Sciatic nerve (tissue), 2 donors: ENCODE results near the gene CRTAC1. TPM values are rescaled to one million over a fixed set of nuclear protein-coding genes. Genes with fewer than 3 reads are reported as not detected.
"Not testable (repeated sequence)": the region's sequence is repeated elsewhere in the genome, so short reads cannot be mapped to it uniquely, and the experiment has no call there.

Experiments
- ATAC-seq: fragments of 200-7000 bp; cut with Tn5 transposase; one replicate; pipeline ENCODE4 v1.9.1; 2020; ENCODE audit warnings: mild to moderate bottlenecking, moderate library complexity
- DNase-seq: peaks from one replicate; pipeline ENCODE4 v3.0.0-alpha.2; 2020; ENCODE audit warnings: low spot score
- intact Hi-C: fragments of 100-400 bp; cut with DNase I; formaldehyde crosslinking; loops from one replicate; pipeline ENCODE4 v1.14.2; 2022
- total RNA-seq: library from RNA; stranded (reverse); fragmentation: NEBNext Ultra II Directional; extraction: Animal tissue kit (Norgen Biotek cat#: 25700); gene quantifications from one replicate; pipeline ENCODE4 v1.2.1, GENCODE V29; 2021
- donor health status: DM: no; HTN: no; CAD: no.
- donor health status: DM: no; HTN: no; CAD: no.

CRTAC1 gene
- total RNA-seq, 1 donor from 2014 or later = 23.0 TPM

- DNase-seq (no peak), ATAC-seq (peak; percentile 62)
- intact Hi-C loops = no loop called here
Observed at GRCh38 chr10:97861097-97861750, 169.2 kb downstream of the CRTAC1 start.

GRCh38 chr10:97858001-97858439 is 172.4 kb downstream of the CRTAC1 start:
- ATAC-seq (no peak), DNase-seq (no peak)
- intact Hi-C loops = no loop called here

GRCh38 chr10:97854743-97855142 is 175.7 kb downstream of the CRTAC1 start:
- intact Hi-C loops = no loop called here
- DNase-seq = no peak
- ATAC-seq = no peak

- DNase-seq (no peak), ATAC-seq (no peak)
- intact Hi-C loops = no loop called here
Observed at GRCh38 chr10:97852840-97853405, 177.5 kb downstream of the CRTAC1 start.

GRCh38 chr10:97852277-97852676 is 178.1 kb downstream of the CRTAC1 start:
- DNase-seq (no peak), ATAC-seq (no peak)
- intact Hi-C loops = no loop called here

GRCh38 chr10:97851341-97852001 is 178.9 kb downstream of the CRTAC1 start:
- no peak for DNase-seq
- intact Hi-C loops = no loop called here
- no peak for ATAC-seq

GRCh38 chr10:97850446-97850845 is 180.0 kb downstream of the CRTAC1 start:
- ATAC-seq (peak; percentile 20), DNase-seq (no peak)
- intact Hi-C loops = no loop called here

- DNase-seq = no peak
- intact Hi-C loops = no loop called here
- peak; percentile 60 for ATAC-seq
Observed at GRCh38 chr10:97849687-97850402, 180.6 kb downstream of the CRTAC1 start, which contains the start of gene GOLGA7B. Gene GOLGA7B, plus strand, starts transcription at chr10:97849843. Its CDS starts 461 bp downstream, at chr10:97850304.

- DNase-seq (no peak), ATAC-seq (no peak)
Observed at GRCh38 chr10:97849103-97849686, 181.2 kb downstream of the CRTAC1 start.

GRCh38 chr10:97844678-97845077 is 185.7 kb downstream of the CRTAC1 start:
- no peak for ATAC-seq
- DNase-seq = no peak
- intact Hi-C loops = no loop called here

More at GRCh38 chr10:97849103-97849686, 181.2 kb downstream of the CRTAC1 start:
- intact Hi-C loops = no loop called here

GRCh38 chr10:97843972-97844371 is 186.4 kb downstream of the CRTAC1 start:
- DNase-seq, intact Hi-C loops, ATAC-seq: not testable (repeated sequence)

GRCh38 chr10:97843281-97843671 is 187.1 kb downstream of the CRTAC1 start:
- no peak for DNase-seq
- intact Hi-C loops = no loop called here
- no peak for ATAC-seq

- ATAC-seq = no peak
Observed at GRCh38 chr10:97842656-97843280, 187.7 kb downstream of the CRTAC1 start.

GRCh38 chr10:97842114-97842513 is 188.3 kb downstream of the CRTAC1 start:
- DNase-seq, intact Hi-C loops, ATAC-seq: not testable (repeated sequence)

More at GRCh38 chr10:97842656-97843280, 187.7 kb downstream of the CRTAC1 start:
- DNase-seq = no peak
- intact Hi-C loops = no loop called here

- intact Hi-C loops, ATAC-seq, DNase-seq: not testable (repeated sequence)
Observed at GRCh38 chr10:97841166-97841565, 189.3 kb downstream of the CRTAC1 start.

GRCh38 chr10:97838091-97838490 is 192.3 kb downstream of the CRTAC1 start:
- DNase-seq = no peak
- intact Hi-C loops = no loop called here
- ATAC-seq = no peak

GRCh38 chr10:97836446-97836845 is 194.0 kb downstream of the CRTAC1 start:
- ATAC-seq (no peak), DNase-seq (no peak)
- intact Hi-C loops = no loop called here

- DNase-seq (no peak), ATAC-seq (no peak)
- intact Hi-C loops = no loop called here
Observed at GRCh38 chr10:97831259-97831658, 199.2 kb downstream of the CRTAC1 start.

- DNase-seq = no peak
- intact Hi-C loops = no loop called here
- ATAC-seq = no peak
Observed at GRCh38 chr10:97830064-97830463, 200.4 kb downstream of the CRTAC1 start.
